ENCODE measurements around the gene NUP50. TPM values are rescaled to one million over a fixed set of nuclear protein-coding genes. Genes with fewer than 3 reads are reported as not detected.

The NUP50 gene
- polyA plus RNA-seq, 1 experiment = 13.9 TPM

DNA sequence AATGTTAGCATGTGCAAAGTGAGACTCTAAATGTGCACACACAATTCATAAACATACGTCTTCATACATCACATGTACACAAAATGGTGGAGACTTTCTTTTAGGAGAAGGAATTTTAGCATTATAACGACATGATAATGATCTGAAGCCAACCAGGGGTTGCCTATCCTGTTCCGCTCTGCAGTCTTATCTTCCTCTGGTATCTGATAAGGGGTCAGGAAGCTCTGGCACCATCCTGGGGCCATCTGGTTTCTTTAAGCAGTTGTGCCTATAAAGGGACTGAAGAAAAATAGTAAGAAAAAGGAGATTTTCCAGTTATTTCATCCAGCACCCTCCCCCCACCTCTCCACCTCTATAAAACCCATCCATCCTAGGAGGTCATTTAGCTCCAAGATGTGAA, 5.8 kb upstream of the NUP50 start:
- H3K27me3 ChIP-seq (ENCODE audit: control insufficient read depth, insufficient read depth, low read length) = no peaks in the 10 kb centered on the region
- ChIA-PET CTCF (no interaction called here), POLR2A (interaction anchor here (0.9 kb wide), 1 partner anchor 16 kb away, joined by 9 read pairs; no protein-coding TSS in a partner anchor)
- TF ChIP-seq, protein P1, sequence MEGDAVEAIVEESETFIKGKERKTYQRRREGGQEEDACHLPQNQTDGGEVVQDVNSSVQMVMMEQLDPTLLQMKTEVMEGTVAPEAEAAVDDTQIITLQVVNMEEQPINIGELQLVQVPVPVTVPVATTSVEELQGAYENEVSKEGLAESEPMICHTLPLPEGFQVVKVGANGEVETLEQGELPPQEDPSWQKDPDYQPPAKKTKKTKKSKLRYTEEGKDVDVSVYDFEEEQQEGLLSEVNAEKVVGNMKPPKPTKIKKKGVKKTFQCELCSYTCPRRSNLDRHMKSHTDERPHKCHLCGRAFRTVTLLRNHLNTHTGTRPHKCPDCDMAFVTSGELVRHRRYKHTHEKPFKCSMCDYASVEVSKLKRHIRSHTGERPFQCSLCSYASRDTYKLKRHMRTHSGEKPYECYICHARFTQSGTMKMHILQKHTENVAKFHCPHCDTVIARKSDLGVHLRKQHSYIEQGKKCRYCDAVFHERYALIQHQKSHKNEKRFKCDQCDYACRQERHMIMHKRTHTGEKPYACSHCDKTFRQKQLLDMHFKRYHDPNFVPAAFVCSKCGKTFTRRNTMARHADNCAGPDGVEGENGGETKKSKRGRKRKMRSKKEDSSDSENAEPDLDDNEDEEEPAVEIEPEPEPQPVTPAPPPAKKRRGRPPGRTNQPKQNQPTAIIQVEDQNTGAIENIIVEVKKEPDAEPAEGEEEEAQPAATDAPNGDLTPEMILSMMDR (IDR thresholded peaks at IDR 0.05; ENCODE audit: low read depth, low read length) = no peak
- H3K9me3 ChIP-seq (ENCODE audit: control insufficient read depth, insufficient read depth, low read length) = no peaks in the 10 kb centered on the region
- no peak overlapping the region for H3K4me3 ChIP-seq (ENCODE audit: low read depth, low read length)
- no peak for DNase-seq (ENCODE audit: low read depth, low spot score)
- no peak overlapping the region for H3K27ac ChIP-seq (ENCODE audit: low read depth, low read length)

DNA sequence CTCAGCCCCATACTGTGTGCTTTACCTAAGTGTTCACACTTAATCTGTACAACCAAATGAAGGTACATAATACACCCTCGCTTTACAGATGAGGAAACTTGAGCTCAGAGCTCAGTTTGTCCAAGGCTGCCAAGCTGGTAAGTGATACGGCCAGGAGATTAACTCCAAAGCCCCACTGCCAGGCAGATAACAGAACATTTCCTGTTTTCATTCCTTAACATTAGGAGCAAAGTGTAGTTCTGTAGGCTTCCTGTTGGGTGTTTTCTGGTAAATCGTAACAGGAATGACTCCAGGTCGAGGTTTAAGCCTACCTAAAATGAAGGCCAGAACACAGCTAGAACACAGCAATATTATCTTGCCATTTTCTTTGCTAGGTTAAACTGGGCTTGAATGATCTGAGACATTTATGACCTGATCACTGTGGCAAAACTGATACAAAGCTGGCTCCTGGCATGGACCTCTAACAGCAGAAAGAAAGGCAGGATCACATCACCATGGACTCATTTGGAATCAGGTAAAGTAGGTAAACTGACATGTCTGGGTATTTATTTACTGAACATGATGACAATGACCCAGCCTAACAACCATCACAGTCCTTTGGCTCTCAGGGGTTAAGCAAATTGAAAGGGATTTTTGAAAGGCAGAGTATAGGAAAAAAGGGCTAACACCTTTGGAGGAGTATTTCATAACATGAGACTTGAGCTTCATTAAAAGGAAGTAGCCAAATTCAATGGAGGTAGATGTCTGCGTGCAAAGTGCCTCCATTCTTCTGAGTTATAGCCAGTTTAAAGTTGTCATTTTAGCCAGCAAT, 3.9 kb upstream of the NUP50 start:
- H3K27ac ChIP-seq (ENCODE audit: low read depth, low read length) = no peak overlapping the region
- DNase-seq (ENCODE audit: low read depth, low spot score) = no peak
- H3K27me3 ChIP-seq (ENCODE audit: control insufficient read depth, insufficient read depth, low read length) = no peaks in the 10 kb centered on the region
- TF ChIP-seq, protein P1 (IDR thresholded peaks at IDR 0.05; ENCODE audit: low read depth, low read length) = peak; percentile 23; the same call in 1 of the 2 replicates
- H3K4me3 ChIP-seq (ENCODE audit: low read depth, low read length) = no peak overlapping the region
- CTCF ChIA-PET = interaction anchor here (0.6 to 0.9 kb wide), 2 partner anchors 57 to 60 kb away, joined by 4 to 6 read pairs; no protein-coding TSS in a partner anchor
- H3K9me3 ChIP-seq (ENCODE audit: control insufficient read depth, insufficient read depth, low read length) = no peaks in the 10 kb centered on the region; the same call in 1 of the 2 replicates
- POLR2A ChIA-PET = no interaction called here

DNA sequence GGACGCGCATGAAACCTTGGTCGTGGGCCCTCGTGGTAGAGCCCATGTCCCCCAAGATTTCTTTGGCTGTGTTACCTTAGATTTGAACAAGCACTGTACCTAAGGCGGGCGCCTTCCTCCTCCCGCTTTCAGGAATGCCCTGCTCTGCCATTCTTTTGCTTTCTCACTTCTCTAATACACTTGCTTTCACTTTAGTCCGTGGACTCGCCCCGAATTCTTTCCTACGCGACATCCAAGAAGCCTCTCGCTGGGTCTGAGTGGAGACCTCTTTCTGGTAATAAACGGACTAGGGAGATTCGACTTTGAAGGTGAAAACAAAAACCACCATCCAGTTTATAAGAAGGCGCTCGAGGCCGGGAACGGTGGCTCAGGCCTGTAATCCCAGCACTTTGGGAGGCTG, 1.2 kb upstream of the NUP50 start:
- no peak for DNase-seq (ENCODE audit: low read depth, low spot score)
- peak overlapping the region; percentile 88 for H3K4me3 ChIP-seq (ENCODE audit: low read depth, low read length)

DNA sequence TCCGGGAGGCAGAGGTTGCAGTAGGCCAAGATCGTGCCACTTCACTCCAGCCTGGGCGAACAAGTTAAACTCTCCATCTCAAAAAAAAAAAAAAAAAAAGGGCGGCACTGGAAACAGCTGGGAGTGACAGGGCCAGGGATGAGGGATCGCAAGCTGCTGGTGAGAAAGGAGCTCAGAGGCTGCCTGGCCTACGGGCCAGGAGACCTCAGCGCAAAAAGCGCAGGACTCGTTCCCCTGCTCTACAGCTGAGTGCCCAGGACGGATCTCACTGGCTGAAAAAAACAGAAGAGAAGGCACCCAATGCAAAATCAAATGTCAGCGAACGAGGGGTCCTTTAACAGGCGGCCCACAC, 650 bp upstream of the NUP50 start:
- ChIA-PET POLR2A (interaction anchor here (0.6 to 1.6 kb wide), 3 partner anchors 83 to 347 kb away, joined by 4 to 5 read pairs (median 4); no protein-coding TSS in a partner anchor), CTCF (interaction anchor here (0.9 to 1.2 kb wide), 2 partner anchors 61 to 62 kb away, joined by 3 read pairs; no protein-coding TSS in a partner anchor)
- TF ChIP-seq, protein P1 (IDR thresholded peaks at IDR 0.05; ENCODE audit: low read depth, low read length) = no peak
- Histone ChIP-seq H3K9me3 (ENCODE audit: control insufficient read depth, insufficient read depth, low read length) (no peaks in the 10 kb centered on the region; the same call in 1 of the 2 replicates), H3K4me3 (ENCODE audit: low read depth, low read length) (peak overlapping the region; percentile 88), H3K27me3 (ENCODE audit: control insufficient read depth, insufficient read depth, low read length) (no peaks in the 10 kb centered on the region), H3K27ac (ENCODE audit: low read depth, low read length) (peak overlapping the region; percentile 88)
- no peak for DNase-seq (ENCODE audit: low read depth, low spot score)

More for the DNA sequence above, 1.2 kb upstream of the NUP50 start:
- no peaks in the 10 kb centered on the region; the same call in 1 of the 2 replicates for H3K9me3 ChIP-seq (ENCODE audit: control insufficient read depth, insufficient read depth, low read length)
- peak overlapping the region; percentile 88 for H3K27ac ChIP-seq (ENCODE audit: low read depth, low read length)
- TF ChIP-seq, protein P1 (IDR thresholded peaks at IDR 0.05; ENCODE audit: low read depth, low read length) = no peak
- no peaks in the 10 kb centered on the region for H3K27me3 ChIP-seq (ENCODE audit: control insufficient read depth, insufficient read depth, low read length)
- CTCF ChIA-PET = no interaction called here
- POLR2A ChIA-PET = interaction anchor here (1.6 kb wide), 1 partner anchor 83 kb away, joined by 5 read pairs; no protein-coding TSS in a partner anchor
